ENCODE measurements around the gene AGAP1.

AGAP1 gene

DNA sequence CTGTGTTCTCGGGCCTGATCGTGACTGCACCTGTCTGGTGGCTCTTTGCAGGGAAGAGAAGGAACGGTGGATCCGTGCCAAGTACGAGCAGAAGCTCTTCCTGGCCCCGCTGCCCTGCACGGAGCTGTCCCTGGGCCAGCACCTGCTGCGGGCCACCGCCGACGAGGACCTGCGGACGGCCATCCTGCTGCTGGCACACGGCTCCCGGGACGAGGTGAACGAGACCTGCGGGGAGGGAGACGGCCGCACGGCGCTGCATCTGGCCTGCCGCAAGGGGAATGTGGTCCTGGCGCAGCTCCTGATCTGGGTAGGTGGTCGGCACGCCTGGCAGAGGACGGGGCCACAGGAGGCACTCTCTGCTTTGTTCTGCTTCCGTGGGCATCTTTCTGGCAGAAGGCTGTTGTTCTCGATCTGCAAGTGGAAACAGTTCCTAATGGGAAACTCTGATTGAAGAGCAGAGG is 626.3 kb downstream of the AGAP1 start:
- DNase-seq (no peak), ATAC-seq (no peak)
- no peak overlapping the region for H3K27ac Mint-ChIP-seq
- no peaks in the 10 kb centered on the region for H3K4me1 Mint-ChIP-seq
- no peak overlapping the region for H3K4me3 Mint-ChIP-seq
- no peaks in the 10 kb centered on the region for H3K36me3 Mint-ChIP-seq (ENCODE audit: low read depth)
- H3K9me3 Mint-ChIP-seq, result no peaks in the 10 kb centered on the region
- peaks cover 2% of the 10 kb centered on the region for H3K27me3 Mint-ChIP-seq

DNA sequence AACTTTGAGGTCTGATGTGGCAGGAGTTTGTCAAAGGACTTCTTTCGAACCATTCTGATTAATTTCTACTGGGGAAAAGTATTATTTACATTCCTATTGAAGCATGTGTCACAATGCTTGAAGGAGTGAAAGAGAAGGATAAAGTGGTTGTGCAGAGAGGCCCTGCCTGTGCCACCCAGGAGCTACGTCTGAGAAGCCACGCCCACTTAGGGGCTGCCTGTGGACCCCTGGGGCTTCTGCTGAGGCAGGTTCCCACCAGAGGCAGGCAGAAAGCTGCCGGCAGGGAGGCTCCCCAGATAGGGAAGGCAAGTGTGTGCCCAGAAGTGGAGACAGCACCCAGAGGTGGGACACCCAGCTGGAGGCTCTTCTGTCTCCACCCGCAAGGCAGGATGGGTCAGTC is 627.0 kb downstream of the AGAP1 start:
- H3K9me3 Mint-ChIP-seq, result no peaks in the 10 kb centered on the region
- ATAC-seq, result no peak
- H3K27me3 Mint-ChIP-seq, result peaks cover 2% of the 10 kb centered on the region
- no peak overlapping the region for H3K4me3 Mint-ChIP-seq
- H3K36me3 Mint-ChIP-seq (ENCODE audit: low read depth), result no peaks in the 10 kb centered on the region
- no peak overlapping the region for H3K27ac Mint-ChIP-seq
- no peak for DNase-seq
- H3K4me1 Mint-ChIP-seq, result no peaks in the 10 kb centered on the region

GRCh38 chr2:236121546-236121945 is 627.7 kb downstream of the AGAP1 start:
- no peak overlapping the region for H3K4me3 Mint-ChIP-seq

DNA sequence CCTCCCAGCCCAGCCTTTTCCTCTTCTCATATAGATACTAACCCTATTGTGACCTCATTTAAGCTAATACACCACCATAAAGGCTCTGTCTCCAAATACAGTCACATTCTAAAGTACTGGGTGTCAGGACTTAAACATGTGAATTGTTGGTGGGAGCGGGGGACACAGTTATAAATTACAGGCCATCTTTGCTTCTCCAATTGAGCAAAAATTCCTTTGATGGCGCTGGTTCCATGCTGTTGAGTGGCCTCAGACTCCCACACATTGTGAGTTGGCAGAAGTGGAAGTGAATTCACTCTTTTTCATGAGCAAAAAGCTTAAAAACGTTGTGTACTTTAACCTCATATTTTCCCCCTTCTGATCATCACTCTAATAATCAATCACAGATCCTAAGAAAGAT is 628.4 kb downstream of the AGAP1 start:
- no peak for ATAC-seq
- no peak for DNase-seq
- H3K9me3 Mint-ChIP-seq, result no peaks in the 10 kb centered on the region
- no peak overlapping the region for H3K4me3 Mint-ChIP-seq
- peaks cover 2% of the 10 kb centered on the region for H3K27me3 Mint-ChIP-seq
- no peaks in the 10 kb centered on the region for H3K4me1 Mint-ChIP-seq
- no peak overlapping the region for H3K27ac Mint-ChIP-seq
- no peaks in the 10 kb centered on the region for H3K36me3 Mint-ChIP-seq (ENCODE audit: low read depth)

More at GRCh38 chr2:236121546-236121945, 627.7 kb downstream of the AGAP1 start:
- H3K27ac Mint-ChIP-seq, result no peak overlapping the region
- ATAC-seq (no peak), DNase-seq (no peak)
- H3K27me3 Mint-ChIP-seq, result peaks cover 2% of the 10 kb centered on the region
- no peaks in the 10 kb centered on the region for H3K4me1 Mint-ChIP-seq
- H3K36me3 Mint-ChIP-seq (ENCODE audit: low read depth), result no peaks in the 10 kb centered on the region
- no peaks in the 10 kb centered on the region for H3K9me3 Mint-ChIP-seq

GRCh38 chr2:236123716-236124115 is 629.9 kb downstream of the AGAP1 start:
- H3K4me3 Mint-ChIP-seq, result no peak overlapping the region
- H3K36me3 Mint-ChIP-seq (ENCODE audit: low read depth), result no peaks in the 10 kb centered on the region
- DNase-seq (no peak), ATAC-seq (no peak)
- H3K27me3 Mint-ChIP-seq, result peaks cover 2% of the 10 kb centered on the region
- H3K4me1 Mint-ChIP-seq, result no peaks in the 10 kb centered on the region
- no peak overlapping the region for H3K27ac Mint-ChIP-seq
- H3K9me3 Mint-ChIP-seq, result no peaks in the 10 kb centered on the region

- no peak overlapping the region for H3K27ac Mint-ChIP-seq
- H3K4me3 Mint-ChIP-seq, result no peak overlapping the region
- no peaks in the 10 kb centered on the region for H3K4me1 Mint-ChIP-seq
- ATAC-seq (no peak), DNase-seq (no peak)
- H3K36me3 Mint-ChIP-seq (ENCODE audit: low read depth), result no peaks in the 10 kb centered on the region
- no peaks in the 10 kb centered on the region for H3K9me3 Mint-ChIP-seq
- no peaks in the 10 kb centered on the region for H3K27me3 Mint-ChIP-seq
These were observed 630.5 kb downstream of the AGAP1 start for GRCh38 chr2:236124182-236124893.

DNA sequence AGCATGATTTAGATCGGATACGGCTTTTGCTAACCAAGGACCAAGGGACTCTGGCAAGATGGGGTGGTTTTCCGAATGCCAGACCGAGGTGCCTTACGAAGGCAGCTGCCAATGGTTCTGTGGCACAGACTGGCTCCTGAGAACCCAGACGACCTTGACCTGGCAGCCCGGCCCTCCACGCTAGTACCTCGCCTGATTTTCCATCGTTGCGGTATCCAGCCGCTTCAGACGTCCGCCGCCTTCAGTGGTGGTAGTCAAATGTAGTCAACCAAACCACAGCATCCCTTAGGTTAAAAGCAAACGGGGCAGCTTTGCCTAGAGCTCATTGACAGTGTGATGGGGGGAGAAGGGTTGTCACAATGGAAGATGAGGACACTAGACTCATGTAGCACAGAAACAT is 631.7 kb downstream of the AGAP1 start:
- Mint-ChIP-seq H3K36me3 (ENCODE audit: low read depth) (no peaks in the 10 kb centered on the region), H3K9me3 (no peaks in the 10 kb centered on the region), H3K4me3 (no peak overlapping the region), H3K27me3 (no peaks in the 10 kb centered on the region), H3K27ac (no peak overlapping the region), H3K4me1 (no peaks in the 10 kb centered on the region)
- no peak for DNase-seq
- ATAC-seq, result no peak

DNA sequence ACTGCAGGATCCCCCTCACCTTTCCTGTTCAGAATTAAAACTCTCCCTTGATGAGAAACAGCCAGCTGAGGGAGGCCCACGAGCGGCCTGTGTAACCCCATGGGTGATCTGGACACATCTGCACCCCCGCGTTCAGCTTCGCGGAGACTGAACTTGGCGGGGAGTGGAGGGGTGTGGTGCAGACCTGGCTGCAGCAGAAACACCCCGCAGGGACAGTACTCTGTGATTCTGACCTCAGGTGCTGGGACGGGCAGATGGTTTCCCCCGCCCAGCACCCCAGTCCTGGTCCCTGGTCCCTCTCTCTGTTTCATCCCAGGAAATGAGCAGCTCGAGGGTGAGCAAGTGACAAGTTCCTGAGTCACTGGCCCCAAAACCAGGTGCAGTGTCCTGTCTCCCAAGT is 633.2 kb downstream of the AGAP1 start:
- Mint-ChIP-seq H3K36me3 (ENCODE audit: low read depth) (no peaks in the 10 kb centered on the region), H3K4me3 (no peak overlapping the region), H3K27me3 (no peaks in the 10 kb centered on the region), H3K27ac (no peak overlapping the region), H3K4me1 (no peaks in the 10 kb centered on the region), H3K9me3 (no peaks in the 10 kb centered on the region)
- ATAC-seq (no peak), DNase-seq (no peak)

GRCh38 chr2:236128321-236128720 is 634.5 kb downstream of the AGAP1 start:
- Mint-ChIP-seq H3K27ac (no peak overlapping the region), H3K4me3 (no peak overlapping the region), H3K27me3 (no peaks in the 10 kb centered on the region), H3K36me3 (ENCODE audit: low read depth) (no peaks in the 10 kb centered on the region), H3K9me3 (no peaks in the 10 kb centered on the region), H3K4me1 (no peaks in the 10 kb centered on the region)
- DNase-seq, result no peak
- no peak for ATAC-seq

DNA sequence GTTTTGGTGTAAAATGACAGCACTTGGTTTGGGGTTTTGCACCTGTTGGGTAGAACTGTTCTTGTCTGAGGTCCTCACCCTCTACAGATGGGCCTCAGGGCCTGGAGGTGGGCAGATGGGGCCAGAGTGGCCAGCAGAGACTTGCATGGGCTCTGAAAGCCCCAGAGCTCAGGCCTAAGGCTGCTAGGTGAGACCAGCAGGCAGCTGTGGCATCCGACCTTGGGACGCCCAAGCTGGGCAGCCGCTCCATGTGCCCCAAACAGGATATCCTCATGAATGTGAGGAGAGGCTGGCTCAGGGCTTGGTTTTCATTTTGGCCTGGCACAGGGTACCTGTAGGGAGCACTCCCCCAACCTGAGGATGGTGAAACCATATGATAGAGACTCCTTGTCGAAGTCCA is 636.1 kb downstream of the AGAP1 start:
- DNase-seq (no peak), ATAC-seq (no peak)
- no peaks in the 10 kb centered on the region for H3K4me1 Mint-ChIP-seq
- H3K27me3 Mint-ChIP-seq, result no peaks in the 10 kb centered on the region
- H3K36me3 Mint-ChIP-seq (ENCODE audit: low read depth), result no peaks in the 10 kb centered on the region
- H3K9me3 Mint-ChIP-seq, result no peaks in the 10 kb centered on the region
- H3K27ac Mint-ChIP-seq, result no peak overlapping the region
- H3K4me3 Mint-ChIP-seq, result no peak overlapping the region

DNA sequence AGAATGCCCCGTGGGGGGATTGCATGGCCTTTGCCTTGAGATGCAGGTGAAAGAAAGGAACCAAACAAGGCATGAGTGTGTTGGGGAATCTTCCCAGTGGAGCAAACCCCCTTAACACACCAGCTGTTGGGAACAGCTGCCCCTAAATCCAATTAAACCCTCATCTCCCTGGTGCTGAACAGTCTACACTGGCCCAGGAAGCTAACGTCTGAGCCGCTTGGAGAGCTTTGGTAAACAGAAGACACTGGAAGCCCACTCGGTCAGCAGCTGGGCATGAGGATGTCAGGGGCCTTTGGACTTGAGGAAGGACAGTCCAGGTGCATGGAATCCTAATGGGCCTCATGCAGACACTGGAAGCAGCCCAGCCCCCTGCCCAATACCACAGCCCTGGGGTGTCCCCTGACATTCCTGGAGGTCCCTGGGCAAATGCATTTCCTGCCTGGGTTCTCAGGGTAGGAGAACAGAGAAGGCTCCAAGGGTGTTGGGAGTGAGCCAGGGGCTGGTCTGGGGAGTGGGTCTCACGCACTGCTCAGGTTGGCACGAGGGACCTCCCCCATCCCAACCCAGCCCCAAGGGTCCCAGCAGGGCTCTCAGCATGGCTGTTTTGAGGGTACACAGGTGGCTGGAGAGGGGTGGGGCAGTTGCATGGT is 636.6 kb downstream of the AGAP1 start:
- H3K4me3 Mint-ChIP-seq, result no peak overlapping the region
- H3K27me3 Mint-ChIP-seq, result no peaks in the 10 kb centered on the region
- no peak overlapping the region for H3K27ac Mint-ChIP-seq
- no peaks in the 10 kb centered on the region for H3K36me3 Mint-ChIP-seq (ENCODE audit: low read depth)
- no peak for ATAC-seq
- H3K9me3 Mint-ChIP-seq, result no peaks in the 10 kb centered on the region
- H3K4me1 Mint-ChIP-seq, result no peaks in the 10 kb centered on the region
- no peak for DNase-seq

GRCh38 chr2:236131073-236131692 is 637.3 kb downstream of the AGAP1 start:
- no peak for ATAC-seq
- Mint-ChIP-seq H3K9me3 (no peaks in the 10 kb centered on the region), H3K27me3 (no peaks in the 10 kb centered on the region), H3K36me3 (ENCODE audit: low read depth) (no peaks in the 10 kb centered on the region), H3K4me1 (no peaks in the 10 kb centered on the region), H3K4me3 (no peak overlapping the region), H3K27ac (no peak overlapping the region)
- DNase-seq, result no peak

DNA sequence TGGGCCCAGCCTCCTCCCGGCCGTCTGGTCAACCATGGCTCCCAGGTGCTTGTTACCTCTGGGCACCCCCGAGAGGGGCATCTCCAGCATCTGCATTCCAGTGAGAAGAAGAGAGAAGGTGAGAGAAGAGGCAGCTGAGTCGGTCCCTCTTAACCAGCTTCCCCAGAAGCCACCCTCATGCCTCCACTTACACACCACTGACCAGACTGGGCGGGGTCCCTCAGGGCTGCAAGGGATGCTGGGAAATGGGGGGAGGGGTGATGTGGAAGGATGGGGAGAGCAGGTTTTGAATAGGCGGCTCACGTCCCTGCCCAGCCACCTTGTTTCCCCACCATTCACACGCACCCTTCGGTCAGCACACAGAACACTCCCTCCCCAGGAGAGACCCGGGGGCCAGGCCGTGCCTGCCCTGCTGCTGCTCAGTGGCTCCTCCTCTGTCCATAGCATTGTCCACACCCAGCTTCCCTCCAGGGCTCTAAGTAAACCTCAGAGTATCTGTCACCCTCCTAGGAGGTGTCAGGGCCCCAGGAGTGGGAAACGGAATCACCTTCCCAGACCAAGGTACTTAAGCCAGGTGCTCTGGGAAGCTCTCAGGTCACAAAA is 639.7 kb downstream of the AGAP1 start:
- Mint-ChIP-seq H3K27ac (no peak overlapping the region), H3K4me3 (no peak overlapping the region), H3K36me3 (ENCODE audit: low read depth) (no peaks in the 10 kb centered on the region), H3K9me3 (no peaks in the 10 kb centered on the region), H3K4me1 (no peaks in the 10 kb centered on the region), H3K27me3 (no peaks in the 10 kb centered on the region)
- DNase-seq, result no peak
- ATAC-seq, result no peak

- Mint-ChIP-seq H3K9me3 (no peaks in the 10 kb centered on the region), H3K4me1 (no peaks in the 10 kb centered on the region), H3K36me3 (ENCODE audit: low read depth) (no peaks in the 10 kb centered on the region), H3K4me3 (no peak overlapping the region), H3K27ac (no peak overlapping the region), H3K27me3 (no peaks in the 10 kb centered on the region)
- ATAC-seq, result no peak
- DNase-seq, result no peak
These were observed 642.7 kb downstream of the AGAP1 start for GRCh38 chr2:236136538-236136937.

GRCh38 chr2:236137066-236137465 is 643.2 kb downstream of the AGAP1 start:
- no peaks in the 10 kb centered on the region for H3K36me3 Mint-ChIP-seq (ENCODE audit: low read depth)
- no peak overlapping the region for H3K4me3 Mint-ChIP-seq

More at GRCh38 chr2:236137066-236137465, 643.2 kb downstream of the AGAP1 start:
- no peak overlapping the region for H3K27ac Mint-ChIP-seq
- DNase-seq, result no peak
- no peak for ATAC-seq
- H3K27me3 Mint-ChIP-seq, result no peaks in the 10 kb centered on the region
- no peaks in the 10 kb centered on the region for H3K4me1 Mint-ChIP-seq
- no peaks in the 10 kb centered on the region for H3K9me3 Mint-ChIP-seq
